HG03280 (cell line): Measurements from ENCODE around the gene NSDHL.
"Not testable (repeated sequence)": the region's sequence is repeated elsewhere in the genome, so short reads cannot be mapped to it uniquely, and the experiment has no call there.

Experiments used
- ATAC-seq: cut with Tn5 transposase; IDR thresholded peaks from one replicate; pipeline ENCODE4 v1.9.1; 2021; ENCODE audit warnings: mild to moderate bottlenecking, moderate library complexity; ENCODE audit not compliant: unreplicated experiment

The NSDHL gene

DNA sequence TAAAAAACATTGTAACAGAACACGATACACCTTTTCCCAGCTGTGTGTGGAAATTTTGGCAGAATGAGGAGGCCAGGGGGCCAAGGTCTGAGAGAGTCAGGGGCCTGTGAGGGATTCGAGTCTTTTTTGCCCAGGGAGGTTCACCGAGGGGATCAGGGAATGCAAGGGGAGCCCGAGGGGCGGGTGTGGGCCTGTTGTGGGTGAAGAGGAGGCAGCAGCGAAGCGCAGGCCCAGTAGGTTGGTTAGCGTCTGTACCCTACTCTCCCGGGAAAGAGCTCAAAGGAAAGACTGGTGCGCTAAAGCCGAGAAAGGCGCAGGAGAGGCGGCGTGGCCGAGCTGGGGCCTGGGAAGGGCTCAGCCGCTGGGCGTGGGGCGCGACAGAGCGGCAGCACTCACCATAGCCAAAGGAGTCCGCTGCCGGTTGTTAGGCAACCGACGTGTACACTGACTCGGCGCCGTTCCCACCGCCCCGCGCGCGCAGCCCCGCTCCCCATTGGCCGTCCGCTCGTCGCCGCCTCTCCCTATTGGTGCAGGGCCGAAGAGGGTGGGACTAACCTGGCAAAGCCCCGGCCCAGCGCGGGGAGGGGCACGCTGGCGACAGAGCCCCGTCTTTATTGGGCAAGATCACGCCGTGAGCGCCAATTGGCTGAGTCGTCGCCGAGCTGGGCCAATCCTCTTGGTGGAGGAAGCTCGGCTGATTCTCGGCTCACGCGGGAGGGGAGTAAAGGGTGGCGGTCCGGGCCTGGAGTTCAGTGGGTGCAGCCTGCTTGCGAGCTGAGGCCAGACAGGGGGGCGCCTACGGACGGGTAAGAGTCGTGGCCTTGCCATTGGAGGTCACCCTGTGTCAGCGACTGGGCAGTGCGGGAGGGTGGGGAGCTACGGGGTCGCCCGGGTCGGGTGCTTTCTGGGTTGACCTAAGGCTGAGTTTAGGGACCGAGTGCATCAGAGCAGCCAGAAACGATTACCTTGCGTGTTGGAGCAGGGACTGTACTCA is at the start of gene NSDHL, which contains the start of gene CETN2:
Gene NSDHL (plus strand): TSS at position 752 of the 994 bp plus-strand sequence. CDS start 15,262 bp downstream, outside the sequence.
Gene CETN2 (minus strand): TSS at position 446 of the 994 bp plus-strand sequence. CDS start 47 bp downstream, at position 399.
- ATAC-seq = peak; percentile 98

DNA sequence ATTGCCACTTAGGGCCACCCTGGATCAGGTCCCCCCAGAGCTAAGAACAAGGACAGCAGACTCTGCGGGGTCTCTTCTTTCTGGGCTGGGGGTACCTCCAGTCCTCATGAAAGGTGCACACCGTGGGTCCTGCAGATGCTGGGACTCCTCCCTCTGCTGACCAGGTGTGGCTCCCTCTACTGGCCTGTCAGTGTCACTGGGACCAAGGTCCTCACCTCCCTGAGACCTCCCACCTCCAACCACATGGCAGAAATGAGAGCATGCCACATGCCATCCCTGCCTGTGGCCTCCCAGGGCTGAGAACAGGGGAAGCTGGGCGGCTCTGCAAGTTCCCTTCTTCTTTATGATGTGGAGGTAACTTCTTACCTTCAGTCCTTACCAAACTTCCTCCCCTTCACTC is 43.8 kb upstream of the NSDHL start:
- ATAC-seq = peak; percentile 86

DNA sequence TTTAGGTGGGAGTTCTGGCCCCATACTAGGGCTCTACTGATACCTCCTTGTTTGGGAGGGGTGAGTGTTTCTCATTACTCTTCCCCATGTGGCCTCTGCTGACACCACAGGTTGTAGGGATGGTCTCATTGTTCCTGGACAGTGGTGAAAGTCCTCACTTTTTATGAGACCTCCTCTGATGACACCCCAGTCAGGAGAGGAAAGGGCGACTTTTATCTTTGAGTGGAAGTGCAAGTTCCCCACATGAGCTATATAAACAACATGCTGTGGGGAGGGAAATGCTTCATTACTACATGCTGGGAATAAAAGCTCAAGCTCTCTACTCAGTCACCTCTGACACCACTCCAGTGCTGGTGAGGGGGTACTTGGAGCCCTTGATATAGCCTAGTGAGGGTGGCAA is 31.9 kb upstream of the NSDHL start:
- no peak for ATAC-seq

DNA sequence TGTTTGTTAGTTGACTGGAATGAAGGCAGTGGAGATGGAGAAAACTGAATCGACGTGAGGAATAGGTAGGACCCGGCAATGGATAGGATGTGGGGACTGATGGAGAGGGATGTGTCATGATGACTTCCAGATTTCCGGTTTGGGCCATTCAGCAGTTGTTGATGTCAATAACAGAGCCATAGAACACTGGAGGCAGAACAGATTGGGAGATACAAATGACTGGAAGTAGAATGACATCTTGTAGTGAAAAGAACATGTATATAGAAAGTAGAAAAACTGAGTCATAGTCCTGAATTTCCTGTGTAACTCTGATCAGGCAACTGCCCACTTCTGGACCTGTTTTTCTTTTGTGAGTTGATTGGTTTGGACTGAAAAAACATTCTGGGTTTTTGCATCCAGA is 24.8 kb upstream of the NSDHL start:
- no peak for ATAC-seq

DNA sequence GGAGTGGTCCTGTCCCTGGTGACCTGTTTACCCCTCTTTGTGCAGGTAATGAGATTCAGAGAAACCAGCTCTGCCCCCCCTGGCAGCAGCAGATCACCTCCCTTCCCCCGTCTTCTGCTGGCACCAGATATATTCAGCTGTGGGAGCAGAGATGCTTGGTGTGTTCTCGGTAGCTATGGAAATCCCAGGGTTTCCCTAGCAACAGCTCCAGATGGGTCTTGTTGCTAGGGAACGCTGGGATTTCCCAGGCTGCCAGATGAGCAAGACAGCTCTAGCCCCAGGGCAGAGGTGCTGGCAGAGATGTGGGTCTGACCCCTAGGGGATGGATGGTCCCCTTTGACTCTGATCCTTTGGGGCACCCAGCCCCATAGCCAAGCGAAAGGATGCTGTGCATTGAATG is 20.5 kb upstream of the NSDHL start:
- ATAC-seq = no peak

DNA sequence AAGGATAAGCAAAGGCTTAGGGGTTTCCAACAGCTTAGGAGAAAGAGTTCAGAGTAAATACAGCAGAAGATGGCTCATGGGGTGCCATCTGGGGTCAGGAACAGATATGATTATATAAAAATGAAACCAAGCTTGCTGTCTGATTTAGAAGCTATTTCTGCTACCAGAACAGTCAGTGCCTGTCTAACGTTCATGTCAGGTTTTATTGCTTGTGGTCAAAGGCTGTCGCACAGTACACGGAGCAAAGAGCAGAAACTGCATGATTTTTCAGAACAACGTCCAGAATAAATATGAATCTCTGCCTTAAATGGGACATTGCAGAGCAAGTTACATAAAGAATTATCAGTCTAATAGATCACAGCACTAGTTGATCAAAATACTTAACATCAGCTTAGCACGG is 17.7 kb upstream of the NSDHL start:
- ATAC-seq = no peak

DNA sequence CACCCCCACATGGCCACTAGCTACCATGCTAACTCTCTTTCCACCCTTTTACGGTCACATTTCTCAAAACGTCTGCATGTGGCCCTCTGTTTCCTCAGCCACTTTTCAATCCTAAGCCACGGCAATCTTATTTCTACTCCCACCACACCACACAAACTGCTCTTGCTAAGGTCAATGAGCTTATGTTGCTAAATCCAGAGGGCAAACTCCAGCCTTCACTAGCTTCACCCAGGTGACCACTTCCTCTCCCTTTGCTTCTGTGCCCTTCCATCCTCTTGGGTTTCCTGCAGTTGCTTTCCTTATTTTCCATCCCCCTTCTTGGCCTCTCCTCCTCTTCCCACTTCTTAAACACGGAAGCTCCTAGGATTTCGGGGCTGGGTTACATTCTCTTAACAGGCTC is 16.8 kb upstream of the NSDHL start:
- no peak for ATAC-seq

DNA sequence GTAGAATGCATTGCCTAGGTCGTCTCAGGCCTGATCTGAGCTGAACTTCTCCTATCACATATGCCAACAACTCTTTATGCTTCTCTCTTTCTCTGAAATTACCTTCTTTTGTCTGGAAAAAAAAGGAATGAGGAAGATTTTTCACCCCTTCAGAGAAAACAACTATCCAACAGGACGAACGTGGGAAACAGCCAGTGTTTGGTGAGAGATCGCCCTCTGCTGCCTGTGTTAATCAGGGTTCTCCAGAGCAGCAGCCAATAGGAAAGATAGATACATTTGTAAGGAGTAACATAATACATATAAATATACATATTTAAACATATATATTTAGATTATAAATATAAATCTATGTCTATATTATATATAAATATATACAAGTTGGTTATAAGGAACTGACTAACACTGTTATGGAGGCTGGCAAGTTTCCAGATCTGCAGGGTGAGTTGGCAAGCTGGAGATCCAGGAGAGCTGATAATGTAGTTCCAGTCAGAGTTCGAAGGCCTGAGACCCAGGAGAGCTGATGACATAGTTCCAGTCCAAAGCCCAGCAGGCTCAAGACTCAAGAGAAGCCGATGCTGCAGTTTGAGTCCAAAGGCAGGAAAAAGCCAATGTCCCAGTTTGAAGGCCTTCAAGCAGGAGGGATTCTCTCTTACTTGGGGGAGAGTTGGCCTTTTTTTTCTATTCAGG is 13.6 kb upstream of the NSDHL start:
- no peak for ATAC-seq

DNA sequence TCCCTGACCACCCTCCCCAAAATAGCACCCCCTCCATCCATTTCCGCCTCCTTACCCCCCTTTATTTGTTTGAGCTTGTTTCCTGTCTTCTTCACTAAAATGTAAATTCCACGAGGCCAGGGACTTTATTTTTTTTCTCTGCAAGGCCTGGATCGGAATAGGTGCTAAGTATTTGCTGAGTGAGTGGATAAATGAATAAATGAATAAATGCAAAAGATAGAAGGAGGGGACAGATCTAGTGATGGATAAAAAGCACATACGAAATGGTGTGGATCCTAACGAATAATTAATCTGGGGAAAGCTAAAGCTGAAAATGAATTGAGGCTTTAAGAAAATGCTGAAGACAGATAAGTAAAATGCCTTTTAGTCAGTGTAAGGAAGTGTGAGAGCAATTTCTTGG is 12.5 kb upstream of the NSDHL start:
- ATAC-seq = no peak

DNA sequence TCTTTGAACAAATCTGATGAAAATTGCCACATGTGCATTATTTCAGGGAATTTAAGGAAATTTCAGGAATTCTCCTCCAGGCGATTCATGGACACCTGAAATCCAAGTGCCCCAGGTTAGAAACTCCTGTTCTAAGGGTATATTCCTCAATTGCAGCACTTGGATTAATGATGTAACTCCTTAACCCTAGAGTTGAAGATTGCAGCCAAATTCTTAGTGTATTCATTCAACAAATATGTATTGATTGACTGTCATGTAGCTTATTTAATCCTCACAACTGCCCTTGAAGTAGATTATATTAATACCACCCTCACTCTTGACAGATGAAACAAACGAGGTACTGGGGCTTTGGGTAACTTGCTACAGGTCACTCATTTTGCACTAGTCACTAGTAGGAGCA is 11.6 kb upstream of the NSDHL start:
- ATAC-seq = no peak

DNA sequence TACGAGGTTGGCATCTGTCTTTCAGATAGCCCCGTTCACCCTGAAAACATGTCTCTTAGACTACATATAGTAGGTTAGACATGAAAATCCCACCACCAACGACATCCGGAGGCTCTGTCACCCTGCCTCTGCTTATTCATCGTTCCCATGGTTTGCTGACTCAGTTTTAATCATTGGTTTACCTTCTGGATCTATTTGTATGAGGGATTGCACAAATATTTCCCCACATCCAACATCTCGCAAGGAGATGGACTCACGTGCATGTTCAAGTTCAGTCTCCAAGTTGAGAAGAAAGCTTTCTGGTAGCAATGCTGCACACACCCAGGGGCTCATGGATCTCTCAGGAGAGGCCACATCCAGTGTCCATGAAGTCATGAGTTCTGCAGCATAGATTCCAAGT is 11.1 kb upstream of the NSDHL start:
- ATAC-seq = no peak

DNA sequence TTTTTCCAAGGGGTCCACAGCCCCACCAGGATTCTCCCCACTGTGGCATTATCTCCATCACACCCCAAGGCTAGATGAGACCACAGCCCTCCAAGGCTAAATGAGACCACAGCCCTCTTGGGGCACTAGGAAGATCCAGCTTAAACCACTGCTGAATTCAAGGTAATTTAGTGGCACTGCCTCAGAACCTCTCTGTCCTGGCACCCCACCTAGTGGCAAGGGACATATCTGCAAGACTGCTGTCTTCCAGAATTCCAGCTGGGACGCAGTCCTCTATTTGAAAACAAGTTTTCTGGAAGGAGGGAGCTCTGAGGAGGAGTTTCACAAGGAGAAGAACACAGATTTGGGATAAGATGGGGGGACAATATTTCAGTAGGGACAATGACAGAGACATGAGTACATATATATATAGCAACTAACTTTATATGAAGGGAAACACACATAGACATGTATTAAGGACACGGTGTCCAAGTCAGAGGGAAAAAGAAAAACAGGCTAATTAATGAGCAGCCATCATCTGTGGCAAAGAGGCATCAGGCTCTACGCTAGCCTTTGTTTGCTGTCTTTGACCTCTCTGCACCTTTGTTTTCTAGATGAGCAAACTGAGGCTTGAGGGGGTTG is 9.6 kb upstream of the NSDHL start:
- ATAC-seq = no peak

DNA sequence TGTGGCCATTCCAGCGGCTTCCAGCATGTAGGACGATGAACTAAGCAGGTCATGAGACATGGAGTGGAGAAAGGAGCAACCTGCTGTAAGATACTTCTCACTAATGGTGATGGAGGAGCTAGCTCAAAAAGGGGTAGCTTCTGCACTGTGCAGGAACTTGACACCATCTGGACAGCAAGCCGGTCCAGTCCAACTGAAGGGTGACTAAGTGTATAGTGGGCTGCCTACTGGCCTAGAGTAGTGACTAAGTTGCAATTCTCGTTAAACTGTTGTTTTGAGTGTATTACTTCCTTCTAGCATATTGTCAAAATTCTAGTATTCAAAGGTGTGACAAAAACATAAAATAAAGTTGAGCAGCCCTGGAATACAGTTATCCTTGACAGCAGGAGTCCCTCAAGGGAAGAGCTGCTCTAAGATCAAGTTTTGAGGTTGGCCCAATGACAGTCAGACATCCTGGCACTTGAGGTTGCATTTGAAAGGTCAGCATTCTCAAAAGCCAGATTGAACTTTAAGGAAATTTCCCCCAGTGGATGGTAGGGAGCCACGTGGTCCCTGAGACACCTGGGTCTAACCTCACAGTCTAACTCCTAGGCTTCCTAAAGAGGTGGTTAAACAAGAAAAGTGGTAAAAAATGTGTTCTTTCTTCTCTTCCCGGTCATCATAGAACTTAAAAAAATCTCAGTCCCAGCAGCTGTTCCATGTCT is 8.3 kb upstream of the NSDHL start:
- no peak for ATAC-seq

DNA sequence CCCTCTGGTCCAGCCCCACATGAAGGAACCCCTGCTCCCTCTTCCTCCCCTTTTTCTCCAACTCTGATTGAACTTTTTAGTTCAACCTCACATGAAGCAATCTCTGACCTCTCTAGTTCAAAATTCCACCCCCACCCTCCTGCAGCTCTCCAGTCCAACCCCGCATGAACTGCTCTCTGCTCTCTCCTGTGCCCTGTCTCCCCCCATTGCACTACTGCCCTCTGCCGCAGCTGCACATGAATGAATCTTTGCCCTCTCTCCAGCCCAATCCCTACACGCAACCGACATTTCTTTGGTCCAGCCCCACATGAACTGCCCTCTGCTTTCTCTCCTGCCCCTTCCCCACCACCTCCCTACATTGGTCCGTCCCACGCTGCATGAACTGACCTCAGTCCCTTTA is 7.2 kb upstream of the NSDHL start:
- ATAC-seq = no peak

DNA sequence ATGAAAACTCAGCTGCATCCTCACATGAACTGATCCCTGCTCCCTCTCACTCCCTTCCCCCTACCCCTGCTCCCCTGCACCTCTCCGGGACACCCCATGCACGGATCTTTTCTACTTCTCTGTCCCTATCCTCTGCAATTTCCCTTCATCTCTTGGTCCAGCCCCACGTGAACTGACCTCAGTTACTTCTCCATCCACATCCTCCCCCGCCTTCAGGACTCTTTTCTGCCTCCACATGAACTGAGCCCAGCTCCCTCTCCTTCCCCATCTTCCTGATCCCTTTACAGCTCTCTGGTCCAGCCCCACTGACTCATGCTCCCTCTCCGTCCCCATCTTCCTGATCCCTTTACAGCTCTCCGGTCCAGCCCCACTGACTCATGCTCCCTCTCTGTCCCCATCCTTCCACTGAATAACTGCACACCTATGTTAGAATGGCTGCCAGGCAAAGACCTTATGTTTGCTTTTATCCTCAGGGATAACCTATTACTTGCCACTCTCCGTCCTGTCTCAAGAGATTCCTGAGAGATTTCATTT is 6.0 kb upstream of the NSDHL start:
- ATAC-seq = no peak

DNA sequence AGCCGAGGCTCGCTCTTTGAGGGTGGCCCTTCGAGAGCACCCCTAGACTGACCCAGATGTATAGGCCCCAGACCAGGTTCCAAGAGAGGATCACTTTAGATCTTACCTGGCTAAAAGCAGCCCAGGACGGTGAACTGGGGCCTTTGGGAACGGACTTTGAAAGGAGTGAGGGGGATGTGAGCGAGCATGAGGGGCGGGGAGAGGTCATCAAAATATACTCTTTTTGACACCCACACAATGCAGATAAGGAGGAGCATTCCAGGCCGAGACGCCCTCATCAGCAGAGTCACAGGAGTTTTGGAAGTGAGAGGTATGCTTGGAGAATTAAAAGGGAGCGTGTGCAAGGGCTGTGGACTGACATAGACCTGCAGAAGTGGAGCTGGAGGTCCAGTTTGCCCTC is 528 bp downstream of the NSDHL start:
- no peak for ATAC-seq

DNA sequence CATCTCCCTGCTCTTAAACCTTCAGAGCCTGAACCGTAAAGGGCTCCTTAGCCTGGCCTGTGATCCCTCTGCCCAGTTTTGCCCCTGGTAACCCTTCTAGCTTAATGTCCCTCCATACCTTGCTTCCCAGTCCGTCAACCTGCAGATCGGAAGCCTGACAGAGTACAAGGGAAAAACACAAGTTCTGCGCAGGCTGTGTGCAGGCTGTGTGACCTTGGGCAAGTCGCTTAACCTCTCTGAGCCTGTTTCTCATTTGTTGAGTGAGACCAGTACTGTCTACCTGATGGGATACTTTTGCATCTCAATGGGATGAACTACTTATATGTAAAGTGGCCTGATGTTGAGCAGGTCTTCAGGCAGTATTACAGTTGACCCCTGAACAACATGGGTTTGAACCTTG is 1.7 kb downstream of the NSDHL start:
- ATAC-seq = no peak

DNA sequence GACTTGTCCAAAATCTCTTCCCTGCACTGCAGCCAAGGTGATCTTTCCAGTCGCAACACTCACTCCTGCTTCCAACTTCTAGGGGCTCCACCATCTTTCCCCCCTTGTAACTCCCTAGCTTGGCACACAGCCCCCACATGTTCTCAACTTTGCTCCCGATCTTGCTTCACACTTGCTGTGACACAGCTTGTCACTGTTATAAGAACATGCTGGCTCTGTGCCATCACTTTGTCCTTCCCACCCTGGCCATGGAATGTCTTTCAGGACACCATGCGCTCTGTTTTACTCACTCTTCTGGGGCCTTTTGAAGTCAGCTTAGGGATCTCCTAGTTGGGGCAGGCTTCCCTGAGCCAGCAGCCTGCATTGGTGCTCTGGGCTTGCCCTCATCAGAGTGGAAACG is 2.5 kb downstream of the NSDHL start:
- ATAC-seq = no peak

DNA sequence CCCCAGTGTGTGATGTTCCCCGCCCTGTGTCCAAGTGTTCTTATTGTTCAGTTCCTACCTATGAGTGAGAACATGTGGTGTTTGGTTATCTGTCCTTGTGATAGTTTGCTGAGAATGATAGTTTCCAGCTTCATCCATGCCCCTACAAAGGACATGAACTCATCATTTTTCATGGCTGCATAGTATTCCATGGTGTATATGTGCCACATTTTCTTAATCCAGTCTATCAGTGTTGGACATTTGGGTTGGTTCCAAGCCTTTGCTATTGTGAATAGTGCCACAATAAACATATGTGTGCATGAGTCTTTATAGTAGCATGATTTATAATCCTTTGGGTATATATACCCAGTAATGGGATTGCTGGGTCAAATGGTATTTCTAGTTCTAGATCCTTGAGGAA is 4.6 kb downstream of the NSDHL start:
- not testable (repeated sequence) for ATAC-seq

DNA sequence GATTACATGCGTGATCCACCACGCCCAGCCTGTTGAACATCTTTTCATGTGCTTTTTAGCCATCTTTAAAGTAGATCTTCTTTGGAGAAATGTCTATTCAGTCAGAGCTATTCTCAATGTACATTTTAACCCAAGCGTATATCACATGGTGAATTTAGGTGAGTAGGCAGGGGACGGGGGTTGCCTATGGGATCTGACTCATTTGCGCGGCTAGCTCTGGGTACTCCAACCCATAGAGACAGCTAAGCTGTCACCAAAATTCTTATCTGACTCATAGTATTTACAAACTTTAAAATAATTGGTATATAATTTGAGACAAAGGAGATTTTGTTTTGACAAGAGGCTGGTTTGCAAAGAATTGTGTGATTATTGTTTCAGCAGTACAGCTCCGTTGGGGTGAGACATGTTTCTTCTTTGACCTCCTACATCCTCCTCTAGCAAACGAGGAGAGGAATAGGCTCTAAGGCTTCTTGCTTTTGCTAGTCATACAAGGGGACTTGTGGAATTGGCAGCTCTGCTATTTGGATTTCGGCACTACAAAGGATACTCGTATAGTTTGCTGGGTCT is 12.0 kb downstream of the NSDHL start:
- no peak for ATAC-seq
